Daoy (cell line): Measurements from ENCODE around the gene AP1S3. TPM values are rescaled to one million over a fixed set of nuclear protein-coding genes. Genes with fewer than 3 reads are reported as not detected.

Experiments
- DNase-seq: peaks from one replicate; pipeline ENCODE4 v3.0.0-alpha.2; 2015; ENCODE audit warnings: low read depth
- total RNA-seq: library from RNA; depleted of rRNA; stranded (reverse); fragments of >200 nt; shearing (Covaris generic); gene quantifications from 2 replicates; pipeline ENCODE4 v1.2.3, GENCODE V29; 2014; rRNA removed

The AP1S3 gene
- total RNA-seq, 1 experiment from 2014 or later: 15.0 TPM

GRCh38 chr2:223724861-223725260 lies 112.5 kb downstream of the AP1S3 start:
- DNase-seq: peak; percentile 8

- no peak for DNase-seq
Observed at GRCh38 chr2:223723954-223724411, 113.4 kb downstream of the AP1S3 start.

GRCh38 chr2:223722226-223722625 lies 115.2 kb downstream of the AP1S3 start:
- no peak for DNase-seq

GRCh38 chr2:223721746-223722145 lies 115.6 kb downstream of the AP1S3 start:
- DNase-seq: no peak

- no peak for DNase-seq
Observed at GRCh38 chr2:223720367-223720766, 117.0 kb downstream of the AP1S3 start.

GRCh38 chr2:223712642-223713041 lies 124.7 kb downstream of the AP1S3 start:
- no peak for DNase-seq

GRCh38 chr2:223711596-223712326 lies 125.6 kb downstream of the AP1S3 start:
- no peak for DNase-seq

Other genes with a start within 250 kb of the AP1S3 start
- gene SCG2, start 235.2 kb downstream of the AP1S3 start, total RNA-seq: 0.95 and 3.0 TPM in 2 replicates
- gene WDFY1, start 107.8 kb upstream of the AP1S3 start, total RNA-seq: 24.3 and 26.6 TPM in 2 replicates
- 46.7 and 47.3 TPM in 2 replicates for gene MRPL44, start 119.9 kb upstream of the AP1S3 start, total RNA-seq
- gene SERPINE2, start 201.7 kb upstream of the AP1S3 start, total RNA-seq: 18.0 and 21.0 TPM in 2 replicates